Heart left ventricle (tissue), 13 donors: ENCODE measurements around the gene TMEM259.

ENCODE experiments used
- POLR2A ChIP-seq, 2 donors: fragments of 450-650 bp; IDR thresholded peaks; one replicate each; pipeline ENCODE4 v1.6.1; 2017; ENCODE audit warnings: antibody characterized with exemption in 2 of 2, mild to moderate bottlenecking in 2 of 2, moderate library complexity in 2 of 2
- TF ChIP-seq, protein P1 (sequence below), 12 donors: fragments of 200-600 bp; sonication (generic) in 4 of 12; IDR thresholded peaks; one replicate each; pipeline versions ENCODE4 v1.5.0 to v1.8.0; 2018 to 2022; ENCODE audit warnings: antibody characterized with exemption in 12 of 12, mild to moderate bottlenecking in 5 of 12
- donor health status: ischemic (EF 13 %, LVEDD 7.1; RV severe dilation, severe dysfunction).
- donor health status: DM: no; HTN: yes; CAD: no.
- donor health status: DM: no; HTN: no; CAD: no.
- donor health status: ischemic (EF 25% LVEDD 6.9; RV normal size, moderate dysfunction).
- donor health status: ischemic (EF 25% LVEDD 5.7; RV mildly dilated, moderate dysfunction).
- donor health status: ischemic (EF 35%, LVEDD 5.7; RV mildly dilated, moderate dysfunction).
- donor health status: nonischemic (EF 11% LVEDD 7.7; RV severe dilation, severe dysfunction).
- donor health status: DM: yes; HTN: yes; CAD: no.
- donor health status: PGD.
- donor health status: ischemic (EF 29% LVEDD 5.4; RV normal size, mild dysfunction).
- donor health status: nonischemic (EF 23%, LVEDD 6.1; RV moderate dilation, normal function).

DNA sequence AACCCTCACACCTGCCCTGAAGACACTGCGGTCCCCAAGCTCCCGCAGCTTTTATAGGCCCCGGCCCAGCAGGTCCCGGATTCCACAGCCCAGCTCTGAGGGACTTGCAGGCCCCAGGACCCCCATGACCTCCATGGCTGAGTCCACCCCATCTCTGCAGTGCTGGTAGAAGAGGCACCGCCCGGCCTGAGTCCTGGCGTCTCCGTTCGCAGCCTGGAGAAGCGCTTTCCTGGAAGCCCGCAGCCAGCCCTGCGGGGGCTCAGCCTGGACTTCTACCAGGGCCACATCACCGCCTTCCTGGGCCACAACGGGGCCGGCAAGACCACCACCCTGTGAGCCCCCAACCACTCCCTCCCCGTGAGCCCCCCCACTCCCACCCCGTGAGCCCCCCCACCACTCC is 28.2 kb upstream of the TMEM259 start:
- TF ChIP-seq, protein P1, sequence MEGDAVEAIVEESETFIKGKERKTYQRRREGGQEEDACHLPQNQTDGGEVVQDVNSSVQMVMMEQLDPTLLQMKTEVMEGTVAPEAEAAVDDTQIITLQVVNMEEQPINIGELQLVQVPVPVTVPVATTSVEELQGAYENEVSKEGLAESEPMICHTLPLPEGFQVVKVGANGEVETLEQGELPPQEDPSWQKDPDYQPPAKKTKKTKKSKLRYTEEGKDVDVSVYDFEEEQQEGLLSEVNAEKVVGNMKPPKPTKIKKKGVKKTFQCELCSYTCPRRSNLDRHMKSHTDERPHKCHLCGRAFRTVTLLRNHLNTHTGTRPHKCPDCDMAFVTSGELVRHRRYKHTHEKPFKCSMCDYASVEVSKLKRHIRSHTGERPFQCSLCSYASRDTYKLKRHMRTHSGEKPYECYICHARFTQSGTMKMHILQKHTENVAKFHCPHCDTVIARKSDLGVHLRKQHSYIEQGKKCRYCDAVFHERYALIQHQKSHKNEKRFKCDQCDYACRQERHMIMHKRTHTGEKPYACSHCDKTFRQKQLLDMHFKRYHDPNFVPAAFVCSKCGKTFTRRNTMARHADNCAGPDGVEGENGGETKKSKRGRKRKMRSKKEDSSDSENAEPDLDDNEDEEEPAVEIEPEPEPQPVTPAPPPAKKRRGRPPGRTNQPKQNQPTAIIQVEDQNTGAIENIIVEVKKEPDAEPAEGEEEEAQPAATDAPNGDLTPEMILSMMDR (IDR thresholded peaks at IDR 0.05) = no peak
- no peak for TF ChIP-seq POLR2A (IDR thresholded peaks at IDR 0.05)
